Activated CD8-positive, alpha-beta memory T cell treated with anti-CD3 and anti-CD28 coated beads, Interleukin-2, amount 50 U/mL, for 4 hours (primary cell): Measurements from ENCODE around the gene FOLR2.

Source experiments
- DNase-seq: peaks from one replicate; pipeline ENCODE4 v3.0.0-alpha.2; 2020

The FOLR2 gene

GRCh38 chr11:72208281-72208680 lies 8.3 kb upstream of the FOLR2 start:
- no peak for DNase-seq

GRCh38 chr11:72209101-72209500 lies 7.5 kb upstream of the FOLR2 start:
- DNase-seq = no peak

GRCh38 chr11:72217841-72218240 lies 1.2 kb downstream of the FOLR2 start:
- DNase-seq = no peak

DNA sequence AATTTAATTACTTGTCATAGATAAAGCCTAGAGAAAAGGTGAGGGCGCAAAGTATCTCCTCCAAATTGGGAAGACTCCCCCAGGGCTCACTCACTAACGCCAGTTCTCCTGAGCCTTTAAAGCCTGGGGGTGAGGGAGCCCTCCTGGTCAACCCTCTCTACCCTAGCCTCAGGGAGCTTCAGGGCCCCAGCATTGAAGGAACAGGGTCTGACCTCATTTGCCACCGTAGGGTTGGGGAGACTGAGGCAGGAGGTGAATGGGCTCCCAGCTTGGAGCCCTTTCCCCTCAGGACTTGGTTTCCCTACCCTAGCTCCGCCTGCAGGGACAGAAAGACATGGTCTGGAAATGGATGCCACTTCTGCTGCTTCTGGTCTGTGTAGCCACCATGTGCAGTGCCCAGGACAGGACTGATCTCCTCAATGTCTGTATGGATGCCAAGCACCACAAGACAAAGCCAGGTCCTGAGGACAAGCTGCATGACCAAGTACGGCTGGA lies 1.7 kb downstream of the FOLR2 start:
- no peak for DNase-seq

- no peak for DNase-seq
Observed at GRCh38 chr11:72220696-72221363, 4.2 kb downstream of the FOLR2 start.

DNA sequence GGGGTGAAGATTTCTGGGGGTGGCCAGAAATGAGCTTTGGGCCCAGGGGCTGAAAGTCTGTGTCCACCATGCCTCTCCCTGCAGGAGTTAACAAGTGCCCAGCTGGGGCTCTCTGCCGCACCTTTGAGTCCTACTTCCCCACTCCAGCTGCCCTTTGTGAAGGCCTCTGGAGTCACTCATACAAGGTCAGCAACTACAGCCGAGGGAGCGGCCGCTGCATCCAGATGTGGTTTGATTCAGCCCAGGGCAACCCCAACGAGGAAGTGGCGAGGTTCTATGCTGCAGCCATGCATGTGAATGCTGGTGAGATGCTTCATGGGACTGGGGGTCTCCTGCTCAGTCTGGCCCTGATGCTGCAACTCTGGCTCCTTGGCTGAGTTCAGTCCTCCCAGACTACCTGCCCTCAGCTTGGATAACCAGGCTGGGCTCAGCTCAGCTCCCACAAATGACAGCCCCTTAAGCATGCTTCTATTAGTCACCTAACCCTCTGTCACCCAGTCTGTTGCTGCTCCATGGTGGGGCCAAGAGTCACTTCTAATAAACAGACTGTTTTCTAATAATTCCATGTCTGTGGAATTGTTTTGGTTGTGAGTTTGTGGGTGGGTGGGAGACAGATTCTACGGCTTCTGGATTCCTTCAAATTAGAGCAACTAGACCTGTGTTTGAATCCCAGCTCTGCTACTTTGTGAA lies 4.9 kb downstream of the FOLR2 start:
- no peak for DNase-seq

DNA sequence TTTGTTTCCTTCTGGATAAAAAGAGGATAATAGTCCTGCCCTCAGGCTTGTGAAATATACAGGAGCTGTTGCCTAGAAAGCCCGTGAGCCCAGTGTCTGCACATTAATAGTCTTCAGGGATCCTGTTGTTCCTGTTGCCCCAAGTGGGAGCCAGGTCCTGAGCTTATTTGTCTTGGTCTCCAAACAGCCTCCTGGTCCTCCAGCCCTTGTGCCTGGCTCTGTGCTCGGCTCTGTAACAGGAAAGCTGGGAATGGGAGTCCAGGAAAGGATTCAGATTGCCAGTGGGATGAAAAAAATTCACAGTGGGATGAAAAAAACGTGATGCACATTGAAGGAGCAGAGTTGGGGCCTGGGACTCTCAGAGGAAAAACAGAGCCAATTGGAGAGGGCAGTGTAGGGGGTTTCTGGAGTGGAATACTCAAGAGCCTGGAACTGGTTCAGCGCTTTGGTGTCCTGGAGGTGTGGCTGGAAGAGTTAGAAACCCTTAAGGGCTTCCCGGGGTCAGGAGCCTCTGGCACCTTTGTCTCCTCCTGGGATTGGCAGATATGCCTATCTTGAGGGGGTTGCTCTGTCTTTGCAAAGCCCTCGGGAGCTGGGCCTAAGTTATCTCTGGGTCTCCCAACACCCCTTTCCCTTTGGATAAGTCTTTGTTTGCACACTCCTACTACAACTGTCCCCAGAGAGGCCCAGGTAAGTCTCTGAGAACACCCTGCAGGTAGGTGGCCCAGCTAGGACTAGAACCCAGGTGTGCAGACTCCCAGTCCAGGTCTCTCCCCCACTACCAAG lies 5.7 kb downstream of the FOLR2 start:
- DNase-seq = no peak

GRCh38 chr11:72222907-72223614 lies 6.5 kb downstream of the FOLR2 start:
- peak; percentile 94 for DNase-seq

GRCh38 chr11:72223615-72224563 lies 7.3 kb downstream of the FOLR2 start:
- DNase-seq = peak; percentile 51

DNA sequence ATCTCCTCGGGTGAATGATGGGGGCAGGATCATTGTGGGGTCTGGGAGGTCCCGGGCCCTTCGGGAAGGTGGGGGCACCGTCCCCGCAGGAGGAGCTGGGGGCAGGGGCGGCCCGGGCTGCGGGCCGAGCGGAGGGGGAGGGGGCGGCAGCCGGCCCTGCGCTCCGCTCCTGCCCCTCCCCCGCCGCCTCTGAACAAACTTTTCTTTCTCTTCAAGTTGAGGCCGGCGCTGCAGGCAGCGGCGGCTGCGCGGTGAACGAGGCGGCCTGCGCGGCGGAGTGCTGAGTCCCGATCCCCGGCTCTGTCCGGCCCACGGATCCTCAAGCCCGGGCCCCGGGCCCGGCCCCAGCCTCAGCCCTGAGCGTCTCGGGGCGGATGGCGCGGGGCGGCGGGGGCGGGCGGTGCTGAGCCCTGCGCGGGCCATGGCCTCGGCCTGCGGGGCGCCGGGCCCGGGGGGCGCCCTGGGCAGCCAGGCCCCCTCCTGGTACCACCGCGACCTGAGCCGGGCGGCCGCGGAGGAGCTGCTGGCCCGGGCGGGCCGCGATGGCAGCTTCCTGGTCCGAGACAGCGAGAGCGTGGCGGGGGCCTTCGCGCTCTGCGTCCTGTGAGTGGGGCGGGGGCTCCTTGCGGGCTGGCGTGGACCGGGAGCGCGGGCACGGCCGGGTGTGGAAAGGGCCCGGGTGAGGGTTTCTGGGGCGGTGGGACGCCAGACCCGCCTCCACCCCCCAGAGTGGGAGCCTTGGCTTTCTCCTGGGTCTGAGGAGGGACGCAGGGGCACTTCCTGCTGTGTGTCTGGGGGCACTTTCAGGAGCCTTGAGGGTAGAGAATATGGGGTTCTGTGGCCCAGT lies 8.2 kb downstream of the FOLR2 start, which contains the start of gene INPPL1:
TSS of gene INPPL1 (plus strand) at position 204 of the 847 bp plus-strand sequence. CDS start at position 422, 218 bp downstream.
- peak; percentile 37 for DNase-seq

DNA sequence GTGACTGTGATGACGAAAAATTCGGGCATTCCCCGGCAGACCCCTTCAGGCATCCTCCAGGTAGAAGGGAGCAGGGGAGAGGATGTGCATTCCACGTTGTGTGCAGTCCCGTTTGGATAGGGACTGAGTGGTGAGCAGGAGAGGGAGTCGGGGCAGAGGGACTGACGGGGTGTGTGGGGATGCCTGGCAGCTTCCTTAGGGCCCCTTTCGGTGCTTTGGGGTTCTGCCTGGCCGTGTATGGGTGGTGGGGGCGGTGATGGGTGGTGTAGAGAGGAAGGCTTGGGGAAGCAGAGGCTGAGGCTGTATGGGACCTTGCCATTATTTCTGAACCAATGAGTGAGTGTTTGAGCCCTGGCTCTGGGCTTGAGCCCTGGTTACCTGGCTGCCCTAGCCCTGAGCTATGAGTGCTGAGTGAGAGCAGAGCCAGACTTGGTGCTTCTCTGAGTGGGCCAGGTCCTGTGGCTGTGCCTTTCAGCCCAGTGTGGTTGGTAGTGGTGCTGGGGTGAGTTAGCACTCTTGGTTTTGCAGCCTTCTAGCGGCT lies 8.9 kb downstream of the FOLR2 start:
- peak; percentile 34 for DNase-seq

GRCh38 chr11:72226701-72227100 lies 10.1 kb downstream of the FOLR2 start:
- no peak for DNase-seq

GRCh38 chr11:72227316-72228228 lies 11.0 kb downstream of the FOLR2 start:
- DNase-seq = no peak

DNA sequence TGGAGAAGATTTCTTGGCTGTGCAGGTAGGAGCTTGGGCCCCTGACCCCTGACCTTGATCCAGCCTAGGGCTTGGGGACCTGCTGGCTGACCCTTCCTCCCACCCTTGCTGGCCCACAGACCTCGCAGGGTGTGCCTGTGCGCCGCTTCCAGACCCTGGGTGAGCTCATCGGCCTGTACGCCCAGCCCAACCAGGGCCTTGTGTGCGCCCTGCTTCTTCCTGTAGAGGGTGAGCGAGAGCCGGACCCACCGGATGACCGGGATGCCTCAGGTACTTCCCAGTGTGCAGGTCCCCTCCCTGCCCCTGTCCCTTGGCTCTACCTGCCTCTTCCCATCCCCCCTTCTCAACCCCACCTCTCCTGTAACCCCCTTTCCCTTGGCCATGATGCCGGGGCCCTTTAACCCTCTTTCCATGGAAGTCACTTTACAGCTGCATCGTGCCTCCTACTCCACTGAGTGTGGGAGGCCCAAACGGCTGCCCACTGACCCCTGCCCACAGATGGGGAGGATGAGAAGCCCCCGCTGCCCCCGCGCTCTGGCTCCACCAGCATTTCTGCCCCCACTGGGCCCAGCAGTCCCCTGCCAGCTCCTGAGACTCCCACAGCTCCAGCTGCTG lies 11.7 kb downstream of the FOLR2 start:
- DNase-seq = no peak

DNA sequence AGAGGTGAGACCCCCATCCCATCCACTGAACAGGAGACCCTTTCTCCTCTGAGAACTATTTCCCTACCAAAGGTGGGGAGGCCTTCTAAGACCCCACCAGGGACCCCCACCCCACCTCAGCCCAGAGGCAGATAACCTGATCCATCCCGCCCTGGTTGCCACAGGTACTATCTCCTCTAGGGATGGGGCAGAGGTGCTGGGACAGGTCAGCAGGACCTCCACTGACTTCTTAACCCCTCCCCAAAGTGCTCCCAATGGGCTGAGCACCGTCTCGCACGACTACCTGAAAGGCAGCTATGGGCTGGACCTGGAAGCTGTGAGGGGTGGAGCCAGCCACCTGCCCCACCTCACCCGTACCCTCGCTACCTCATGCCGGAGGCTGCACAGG lies 12.2 kb downstream of the FOLR2 start:
- DNase-seq = no peak

- no peak for DNase-seq
Observed at GRCh38 chr11:72229336-72229924, 12.8 kb downstream of the FOLR2 start.

GRCh38 chr11:72229925-72230763 lies 13.6 kb downstream of the FOLR2 start:
- peak; percentile 10 for DNase-seq
